Measurements from ENCODE around the gene ITPR2. TPM values are rescaled to one million over a fixed set of nuclear protein-coding genes. Genes with fewer than 3 reads are reported as not detected.

ITPR2 gene
- total and polyA plus RNA-seq, 2 of the 13 experiments (the other 11 are each of a cell fraction or from before 2014, with no cell fraction given): 31.9 to 81.9 TPM

GRCh38 chr12:26496170-26496569 is 336.8 kb downstream of the ITPR2 start:
- no peak for FAIRE-seq
- TF ChIP-seq CEBPB (IDR thresholded peaks at IDR 0.05; ENCODE audit: borderline replicate concordance, low read depth, low read length) (peak; percentile 66; the same call in 1 of the 2 replicates), CEBPG (CRISPR knock-in tag; IDR thresholded peaks at IDR 0.05) (peak; percentile 37; the same call in 1 of the 2 replicates), CSRNP1 (CRISPR knock-in tag; IDR thresholded peaks at IDR 0.05) (no peak)
- no peak overlapping the region for H3K9ac ChIP-seq (ENCODE audit: insufficient read depth, low read depth, low read length)
- H3K79me2 ChIP-seq (ENCODE audit: insufficient read depth, low read length): no peaks in the 10 kb centered on the region
- no peak overlapping the region for H3K4me3 ChIP-seq (replicated peaks in 1 of 3; ENCODE audit: insufficient read depth in 1 of 3, low read depth in 2 of 3, low read length in 3 of 3)
- ChIA-PET CTCF (ENCODE audit: low intra/inter-chr PET ratio, low total read pairs) (no interaction called here), POLR2A (no interaction called here)
- no peak overlapping the region for H3K4me2 ChIP-seq (ENCODE audit: low read depth, low read length)
- H3K4me1 ChIP-seq (ENCODE audit: insufficient read depth, low read length): no peaks in the 10 kb centered on the region
- no peaks in the 10 kb centered on the region for H3K9me3 ChIP-seq (ENCODE audit: low read length)
- ATAC-seq: no peak
- intact Hi-C loops (cut with micrococcal nuclease; ENCODE audit: unreplicated experiment): no loop called here
- no peak for DNase-seq (ENCODE audit: low spot score)
- peaks cover 9 to 39% of the 10 kb centered on the region in 2 experiments for H3K36me3 ChIP-seq (replicated peaks in 1 of 2; ENCODE audit: control insufficient read depth in 1 of 2, insufficient read depth in 2 of 2, low read length in 2 of 2)
- H3K27me3 ChIP-seq (ENCODE audit: control insufficient read depth in 1 of 2, insufficient read depth in 2 of 2, low read length in 2 of 2): no peaks in the 10 kb centered on the region
- in situ Hi-C loops (cut with HindIII; ENCODE audit: extremely low pct_ligation_motif_present, low pct_unique_long_range_greater_than_20kb): no loop called here
- WGBS (ENCODE audit: low lambda C conversion rate): 92% methylated on average over 1 of the region's 1 CpG
- H2AFZ ChIP-seq (ENCODE audit: low read length): no peak overlapping the region
- BruUV-seq (replicated peaks): no TSS peak
- 0 out of 2 replicates have a peak, but pooled peaks cover 4% of the 10 kb centered on the region for H4K20me1 ChIP-seq (ENCODE audit: insufficient read depth, low read length)
- no peak overlapping the region for H3K27ac ChIP-seq (ENCODE audit: extremely low read length, insufficient read depth, low read length)

GRCh38 chr12:26493656-26494055 is 339.3 kb downstream of the ITPR2 start:
- 0 out of 2 replicates have a peak, but pooled peaks cover 4% of the 10 kb centered on the region for H4K20me1 ChIP-seq (ENCODE audit: insufficient read depth, low read length)
- ChIA-PET POLR2A (no interaction called here), CTCF (ENCODE audit: low intra/inter-chr PET ratio, low total read pairs) (no interaction called here)
- no peaks in the 10 kb centered on the region for H3K4me1 ChIP-seq (ENCODE audit: insufficient read depth, low read length)
- H3K4me2 ChIP-seq (ENCODE audit: low read depth, low read length): no peak overlapping the region
- no peaks in the 10 kb centered on the region for H3K9me3 ChIP-seq (ENCODE audit: low read length)
- no peak overlapping the region for H2AFZ ChIP-seq (ENCODE audit: low read length)
- BruUV-seq (replicated peaks): no TSS peak
- H3K4me3 ChIP-seq (replicated peaks in 1 of 3; ENCODE audit: insufficient read depth in 1 of 3, low read depth in 2 of 3, low read length in 3 of 3): no peak overlapping the region
- H3K27me3 ChIP-seq (ENCODE audit: control insufficient read depth in 1 of 2, insufficient read depth in 2 of 2, low read length in 2 of 2): no peaks in the 10 kb centered on the region
- in situ Hi-C loops (cut with HindIII; ENCODE audit: extremely low pct_ligation_motif_present, low pct_unique_long_range_greater_than_20kb) (no loop called here), intact Hi-C loops (cut with micrococcal nuclease; ENCODE audit: unreplicated experiment) (no loop called here)
- H3K27ac ChIP-seq (ENCODE audit: extremely low read length, insufficient read depth, low read length): no peak overlapping the region
- H3K36me3 ChIP-seq (replicated peaks in 1 of 2; ENCODE audit: control insufficient read depth in 1 of 2, insufficient read depth in 2 of 2, low read length in 2 of 2): peaks cover 13 to 54% of the 10 kb centered on the region in 2 experiments
- no peak for FAIRE-seq
- H3K9ac ChIP-seq (ENCODE audit: insufficient read depth, low read depth, low read length): no peak overlapping the region
- WGBS (ENCODE audit: low lambda C conversion rate): 100% methylated on average over 3 of the region's 3 CpGs
- H3K79me2 ChIP-seq (ENCODE audit: insufficient read depth, low read length): no peaks in the 10 kb centered on the region
- ATAC-seq: no peak
- DNase-seq (ENCODE audit: low spot score): no peak
- TF ChIP-seq GTF2F1 (IDR thresholded peaks at IDR 0.05; ENCODE audit: low read length) (no peak), ZNF850 (CRISPR knock-in tag; conservative IDR thresholded peaks at IDR 0.05) (no peak), IKZF4 (CRISPR knock-in tag; IDR thresholded peaks at IDR 0.05; ENCODE audit: borderline replicate concordance, low read depth, not compliant biosample characterization) (no peak), BCLAF1 (IDR thresholded peaks at IDR 0.05) (no peak), ZFP36 (IDR thresholded peaks at IDR 0.05; ENCODE audit: borderline replicate concordance, low read depth, low read length, partially characterized antibody) (no peak), ZNF546 (CRISPR knock-in tag; conservative IDR thresholded peaks at IDR 0.05) (no peak), RARA (CRISPR knock-in tag; IDR thresholded peaks at IDR 0.05) (no peak), CBX2 (IDR thresholded peaks at IDR 0.05; ENCODE audit: low read depth, low read length) (no peak), CBX2 (CRISPR knock-in tag; IDR thresholded peaks at IDR 0.05; ENCODE audit: low read depth) (no peak), PBX2 (CRISPR knock-in tag; IDR thresholded peaks at IDR 0.05) (no peak), ZNF329 (CRISPR knock-in tag; IDR thresholded peaks at IDR 0.05; ENCODE audit: low read depth) (no peak)
